HS-5 (cell line): ENCODE results near the gene FBN3.

ENCODE experiments used
- DNase-seq: peaks from one replicate; pipeline ENCODE4 v3.0.0-alpha.2; 2012; ENCODE audit warnings: low read depth

Gene FBN3

DNA sequence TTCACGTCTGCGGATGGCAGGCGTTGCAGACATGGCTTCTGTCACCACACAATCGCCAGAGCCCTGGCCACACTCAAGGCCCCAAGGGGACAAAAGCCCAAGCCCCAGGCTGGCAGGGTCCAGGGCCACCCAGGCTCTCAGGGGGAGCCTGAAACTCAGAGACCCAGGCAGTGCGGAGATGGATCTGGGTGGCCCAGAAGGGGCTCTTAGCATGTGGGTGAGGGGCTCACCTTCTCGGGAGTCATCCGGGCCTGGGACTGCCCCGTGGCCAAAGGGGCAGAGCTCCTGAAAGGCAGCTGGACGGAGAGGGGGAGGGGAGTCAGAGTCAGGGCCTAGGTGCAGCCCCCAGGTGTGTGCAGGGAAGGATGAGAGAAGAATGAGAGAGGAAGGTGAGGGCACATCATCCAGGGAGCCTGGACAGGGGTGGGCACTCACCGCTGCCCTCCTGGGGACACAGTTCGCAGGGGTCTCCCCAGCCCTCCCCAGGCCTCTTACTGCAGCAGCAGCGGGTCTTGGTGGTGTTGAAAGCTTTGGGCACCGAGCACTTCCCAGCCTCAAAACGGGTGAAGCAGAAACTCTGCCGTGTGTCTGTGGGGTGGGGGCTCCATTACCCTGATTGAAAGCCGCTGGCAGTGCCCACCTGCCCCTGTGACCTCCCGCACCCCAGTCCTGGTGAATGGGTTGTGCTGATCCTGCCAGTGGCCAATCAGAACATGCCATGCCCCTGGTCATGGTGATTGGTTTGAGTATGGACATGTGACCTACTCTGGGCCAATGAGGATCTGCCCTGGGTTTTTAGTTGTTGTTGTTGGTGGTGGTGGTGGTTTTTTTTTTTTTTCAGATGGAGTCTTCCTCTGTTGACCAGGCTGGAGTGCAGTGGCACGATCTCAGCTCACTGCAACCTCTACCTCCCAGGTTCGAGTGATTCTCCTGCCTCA lies 59.5 kb downstream of the FBN3 start:
- DNase-seq, result no peak

DNA sequence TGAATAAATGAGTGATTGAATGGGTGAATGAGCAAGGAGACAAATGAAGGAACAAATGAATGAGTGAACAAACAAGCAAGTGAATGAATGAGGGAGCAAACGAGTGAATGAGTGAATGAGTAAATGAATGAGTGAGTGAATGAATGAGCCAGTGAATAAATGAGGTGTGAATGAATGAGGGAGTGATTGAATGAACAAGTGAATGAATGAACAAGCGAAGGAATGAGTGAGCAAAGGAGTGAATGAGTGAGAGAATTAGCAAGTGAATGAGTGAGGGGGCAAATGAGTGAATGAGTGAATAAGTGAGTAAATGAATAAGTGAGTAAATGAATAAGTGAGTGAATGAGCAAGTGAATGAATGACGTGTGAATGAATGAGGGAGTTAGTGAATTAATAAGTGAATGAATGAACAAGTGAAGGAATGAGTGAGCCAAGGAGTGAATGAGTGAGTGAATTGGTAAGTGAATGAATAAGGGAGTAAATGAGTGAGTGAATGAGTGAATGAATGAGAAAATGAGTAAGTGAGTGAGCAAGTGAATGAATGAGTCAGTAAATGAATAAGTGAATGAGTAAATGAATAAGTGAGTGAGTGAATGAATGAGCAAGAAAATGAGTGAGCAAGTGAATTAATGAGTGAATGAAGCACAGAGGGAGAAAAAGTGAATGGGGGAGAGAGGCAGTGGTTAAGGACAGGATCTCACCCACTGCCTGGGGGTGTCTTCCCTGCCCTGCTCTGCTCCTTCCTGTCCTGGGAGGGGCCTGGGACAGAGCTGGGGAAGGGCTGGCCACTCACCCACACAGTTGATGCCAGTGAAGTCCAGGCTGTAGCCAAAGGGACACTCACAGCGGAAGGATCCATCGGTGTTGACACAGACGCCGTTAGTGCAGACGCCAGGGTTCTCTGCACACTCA lies 60.4 kb downstream of the FBN3 start:
- DNase-seq, result no peak

DNA sequence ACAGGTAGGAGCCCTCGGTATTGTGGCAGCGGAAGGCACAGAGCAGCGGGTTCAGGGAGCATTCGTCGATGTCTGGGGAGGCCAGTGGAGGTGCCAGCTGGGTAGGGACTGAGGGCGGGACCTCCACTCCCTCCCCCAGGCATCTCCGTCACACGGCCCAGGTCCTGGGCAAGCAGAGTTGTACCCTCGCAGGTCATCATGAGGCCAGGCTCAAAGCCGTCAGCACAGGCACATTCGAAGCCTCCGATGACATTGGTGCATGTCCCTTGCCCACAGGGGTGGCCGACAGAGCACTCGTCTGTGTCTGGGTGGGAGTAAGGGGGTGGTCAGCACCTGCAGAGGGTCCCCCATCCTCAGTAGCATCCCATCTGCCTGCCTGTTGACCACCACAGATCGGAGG lies 61.5 kb downstream of the FBN3 start:
- DNase-seq, result no peak

DNA sequence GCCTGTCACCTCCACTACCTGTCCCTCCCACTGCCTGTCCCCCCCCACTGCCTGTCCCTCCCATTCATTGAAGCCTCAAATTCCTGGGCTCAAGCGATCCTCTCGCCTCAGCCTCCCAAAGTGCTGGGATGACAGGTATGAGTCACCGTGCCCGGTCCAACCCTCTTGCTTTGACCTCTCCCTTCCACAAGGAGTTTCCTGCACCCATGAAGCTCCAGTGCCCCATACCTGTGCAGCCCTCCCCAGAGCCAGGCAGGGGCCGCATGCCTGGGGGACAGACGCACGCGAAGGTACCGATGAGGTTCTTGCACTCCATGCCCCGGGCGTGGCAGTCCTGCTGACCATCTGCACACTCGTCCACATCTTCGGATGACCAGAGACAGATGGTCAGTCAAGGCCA lies 62.5 kb downstream of the FBN3 start:
- no peak for DNase-seq

DNA sequence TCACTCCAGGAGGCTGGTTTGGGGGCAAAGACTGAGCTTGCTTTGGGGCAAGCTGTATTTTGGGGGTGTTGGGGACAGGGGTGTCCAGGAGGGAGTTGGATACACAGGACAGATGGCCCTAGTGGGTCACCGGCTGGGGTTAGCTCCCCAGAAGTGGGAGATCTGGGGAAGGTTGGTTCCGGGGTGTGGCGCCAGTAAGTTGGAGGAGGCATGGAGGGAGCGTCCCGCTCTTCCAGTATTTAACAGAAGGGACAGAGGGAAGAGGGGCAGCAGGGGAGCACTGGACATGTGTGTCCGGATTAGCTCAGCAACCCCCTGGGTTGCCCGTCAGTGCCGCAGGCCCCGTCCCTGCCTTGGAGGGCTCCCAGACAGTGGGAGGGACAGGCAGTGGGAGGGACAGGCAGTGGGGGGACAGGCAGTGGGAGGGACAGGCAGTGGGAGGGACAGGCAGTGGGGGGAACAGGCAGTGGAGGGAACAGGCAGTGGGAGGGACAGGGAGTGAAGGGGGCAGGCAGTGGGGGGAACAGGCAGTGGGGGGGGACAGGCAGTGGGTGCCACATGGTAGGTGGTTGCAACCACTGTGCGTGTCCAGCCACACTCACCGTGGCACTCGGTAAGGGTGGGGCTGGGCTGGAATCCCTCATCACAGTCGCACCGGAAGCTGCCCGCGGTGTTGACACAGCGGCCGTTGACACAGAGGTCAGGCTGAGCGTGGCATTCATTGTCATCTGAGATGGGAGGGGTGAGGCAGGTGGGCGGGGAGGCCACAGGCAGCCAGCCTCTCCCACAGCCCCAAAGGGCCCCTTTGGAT lies 63.6 kb downstream of the FBN3 start:
- no peak for DNase-seq

DNA sequence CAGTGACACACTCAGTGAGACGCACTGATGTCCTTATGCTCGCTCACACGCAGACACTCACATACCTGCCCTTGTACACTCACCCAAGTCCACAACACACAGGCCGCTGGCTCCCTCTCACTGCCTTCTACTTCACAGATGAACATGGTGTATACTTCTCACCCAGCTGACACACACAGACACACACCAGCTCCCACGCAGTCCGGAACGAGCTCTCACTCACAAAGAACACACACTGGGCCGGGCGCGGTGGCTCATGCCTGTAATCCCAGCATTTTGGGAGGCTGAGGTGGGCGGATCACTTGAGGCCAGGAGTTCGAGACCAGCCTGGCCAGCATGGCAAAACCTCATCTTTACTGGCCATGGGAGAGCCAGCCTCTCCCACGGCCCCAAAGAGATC lies 65.2 kb downstream of the FBN3 start:
- DNase-seq, result no peak

DNA sequence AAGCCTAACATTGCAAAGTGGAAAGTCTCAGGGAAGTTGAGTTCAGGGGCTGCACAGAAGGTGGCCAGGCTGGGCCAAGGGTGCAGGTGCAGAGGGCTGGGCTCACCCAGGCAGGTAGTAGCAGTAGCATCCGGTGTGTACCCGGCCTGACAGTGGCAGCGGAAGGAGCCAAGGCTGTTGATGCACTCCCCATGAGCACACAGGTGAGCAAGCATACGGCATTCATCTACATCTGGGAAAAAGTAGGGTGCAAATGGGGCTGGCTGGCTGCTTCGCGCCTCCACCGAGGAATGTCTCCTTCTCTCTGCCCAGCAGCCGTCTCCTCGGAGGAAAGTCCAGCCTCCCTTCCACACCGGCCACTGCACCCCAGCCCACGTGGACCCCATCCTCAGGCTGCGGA lies 66.3 kb downstream of the FBN3 start:
- DNase-seq, result no peak

DNA sequence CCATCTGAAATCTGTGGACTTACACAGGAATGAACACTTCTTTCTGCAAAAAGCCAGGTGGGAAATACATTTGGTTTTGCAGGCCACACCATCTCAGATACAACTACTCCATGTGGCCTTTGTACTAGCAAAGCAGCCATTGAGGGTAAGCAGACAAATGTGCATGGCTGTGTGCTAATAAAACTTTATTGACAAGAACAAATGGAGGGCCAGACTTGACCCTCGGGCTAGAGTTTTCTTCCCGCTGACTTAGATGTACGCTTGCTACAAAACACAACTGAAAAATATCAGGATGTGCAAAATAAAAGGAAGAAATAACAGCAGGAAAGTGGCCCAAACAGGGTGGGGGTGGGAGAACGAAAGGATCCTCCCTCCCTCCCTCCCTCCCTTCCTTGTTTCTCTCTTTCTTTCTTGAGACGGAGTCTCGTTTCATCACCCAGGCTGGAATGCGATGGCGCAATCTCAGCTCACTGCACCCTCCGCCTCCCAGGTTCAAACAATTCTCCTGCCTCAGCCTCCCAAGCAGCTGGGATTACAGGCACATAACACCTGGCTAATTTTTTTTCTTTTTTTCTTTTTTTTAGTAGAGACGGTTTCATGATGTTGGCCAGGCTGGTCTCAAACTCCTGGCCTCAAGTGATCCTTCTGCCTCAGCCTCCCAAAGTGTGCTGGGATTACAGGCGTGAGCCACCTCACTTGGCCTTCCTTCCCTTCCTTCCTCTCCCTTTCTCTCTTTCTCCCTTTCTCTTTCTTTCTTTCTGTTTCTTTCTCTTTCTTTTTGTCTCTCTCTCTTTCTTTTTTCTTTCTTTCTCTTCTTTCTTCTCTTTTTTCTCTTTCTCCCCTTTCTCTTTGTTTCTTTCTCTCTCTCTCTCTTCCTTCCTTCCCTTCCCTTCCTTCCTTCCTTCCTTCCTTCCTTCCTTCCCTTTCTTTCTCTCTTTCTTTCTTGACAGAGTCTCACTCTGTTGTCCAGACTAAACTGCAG lies 67.5 kb downstream of the FBN3 start:
- DNase-seq, result no peak

DNA sequence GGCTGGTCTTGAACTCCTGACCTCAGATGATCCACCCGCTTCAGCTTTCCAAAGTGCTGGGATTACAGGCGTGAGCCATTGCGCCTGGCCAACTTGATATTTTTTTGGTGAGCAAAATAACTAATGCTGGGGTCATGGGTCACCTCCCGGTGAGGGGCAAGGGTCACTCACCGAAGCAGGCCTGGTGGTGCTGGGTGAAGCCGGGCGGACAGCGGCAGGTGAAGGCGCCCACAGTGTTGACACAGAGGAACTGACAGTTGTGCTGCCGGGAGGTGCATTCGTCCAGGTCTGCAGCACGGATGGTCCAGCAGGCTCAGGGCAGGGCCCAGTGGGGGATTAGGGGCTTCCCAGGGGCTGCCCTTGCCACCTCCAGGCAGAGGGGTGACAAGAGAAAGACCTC lies 68.6 kb downstream of the FBN3 start:
- DNase-seq, result no peak

DNA sequence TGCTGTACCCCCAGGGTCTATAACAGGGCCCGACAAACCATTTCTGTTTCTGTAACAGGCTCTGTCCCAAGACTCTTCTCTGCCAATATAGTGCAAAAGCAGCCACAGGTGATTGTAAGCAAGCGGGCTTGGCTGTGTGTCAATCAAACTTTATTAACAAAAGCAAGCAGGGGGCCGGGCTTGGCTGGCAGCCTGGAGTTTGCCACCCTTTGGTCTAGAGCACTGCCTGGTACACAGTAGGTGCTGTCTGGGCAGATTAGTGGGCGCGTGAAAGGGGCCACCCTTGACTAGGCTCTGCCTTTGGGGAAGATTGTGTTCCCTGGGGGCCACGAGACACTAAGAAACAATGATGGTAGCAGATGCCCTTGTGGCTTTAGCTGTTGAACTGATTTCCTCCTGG lies 69.4 kb downstream of the FBN3 start:
- DNase-seq, result no peak

DNA sequence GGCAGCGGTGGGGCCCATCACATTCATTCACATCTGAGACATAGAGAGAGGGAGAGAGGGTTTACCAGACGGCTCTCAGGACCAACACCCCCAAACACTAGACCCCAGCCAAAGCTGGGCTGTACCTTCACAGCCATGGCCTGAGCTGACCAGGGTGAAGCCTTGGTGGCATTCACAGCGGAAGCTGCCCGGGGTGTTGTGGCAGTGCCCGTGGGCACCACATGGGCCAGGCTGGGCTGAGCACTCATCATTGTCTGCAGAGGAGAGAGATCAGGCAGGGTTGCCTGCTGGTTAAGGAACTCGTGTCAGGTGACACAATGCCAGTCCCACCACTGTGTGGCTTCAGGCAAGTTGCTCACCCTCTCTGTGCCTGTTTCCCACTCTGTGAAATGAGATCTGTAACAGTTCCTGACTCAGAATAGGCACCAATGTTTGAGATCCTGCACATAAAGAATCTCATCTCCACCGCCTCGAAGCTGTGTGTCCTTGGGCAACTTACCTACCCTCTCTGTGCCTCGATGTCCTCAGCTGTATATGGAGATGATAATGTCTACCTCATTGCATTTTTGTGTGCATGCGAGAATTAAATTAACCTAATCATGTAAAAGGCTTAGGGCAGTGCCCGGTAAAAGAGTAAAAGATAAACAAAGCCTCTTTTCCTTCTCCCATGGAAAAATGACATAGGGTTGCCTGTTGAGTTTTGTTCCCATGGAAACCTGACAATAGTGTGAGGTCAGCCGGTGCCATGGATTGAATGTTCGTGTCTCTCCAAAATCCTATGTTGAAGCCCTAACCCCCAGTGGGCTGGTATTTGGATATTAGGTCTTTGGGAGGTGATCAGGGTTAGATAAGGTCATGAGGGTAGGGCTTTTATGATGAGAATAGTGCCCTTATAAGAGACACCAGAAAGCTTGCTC lies 74.0 kb downstream of the FBN3 start:
- no peak for DNase-seq

DNA sequence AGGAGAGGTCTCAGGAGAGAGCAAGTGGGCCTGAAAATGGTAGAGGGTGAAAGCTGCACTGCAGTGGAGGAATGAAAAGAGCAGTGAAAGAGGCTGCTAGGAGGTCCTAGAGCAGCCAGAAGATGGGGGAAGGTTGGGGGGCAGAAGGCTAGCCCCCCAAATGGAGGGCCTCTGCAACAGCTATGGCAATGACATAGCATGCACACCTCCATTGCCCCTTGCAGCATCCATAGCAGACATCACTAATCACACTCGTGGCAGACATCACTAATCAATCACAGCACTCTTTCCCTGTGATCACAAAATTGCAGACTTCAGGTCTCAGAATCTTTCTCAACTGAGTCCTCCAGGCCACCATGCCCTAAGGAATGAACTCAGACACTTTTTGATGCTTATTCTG lies 74.9 kb downstream of the FBN3 start:
- no peak for DNase-seq

DNA sequence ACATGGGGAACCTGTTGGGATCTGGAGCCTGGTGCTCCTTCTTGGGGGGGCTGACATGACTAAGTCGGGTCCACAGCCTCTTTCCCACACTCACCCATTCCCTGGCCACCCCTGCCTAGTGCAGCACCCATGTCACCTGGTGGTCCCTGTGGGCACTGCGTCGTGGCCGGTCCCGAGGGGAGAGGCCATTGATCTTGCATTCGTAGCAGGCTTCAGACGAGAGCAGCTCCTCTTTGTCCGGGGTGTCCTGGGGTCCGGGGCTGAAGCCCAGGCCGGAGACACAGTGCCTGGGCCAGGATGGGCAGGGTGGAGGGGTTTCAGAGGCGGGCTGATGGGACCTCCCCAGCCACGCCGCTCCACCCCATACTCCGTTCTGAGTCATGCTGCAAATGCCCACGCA lies 77.5 kb downstream of the FBN3 start:
- no peak for DNase-seq

DNA sequence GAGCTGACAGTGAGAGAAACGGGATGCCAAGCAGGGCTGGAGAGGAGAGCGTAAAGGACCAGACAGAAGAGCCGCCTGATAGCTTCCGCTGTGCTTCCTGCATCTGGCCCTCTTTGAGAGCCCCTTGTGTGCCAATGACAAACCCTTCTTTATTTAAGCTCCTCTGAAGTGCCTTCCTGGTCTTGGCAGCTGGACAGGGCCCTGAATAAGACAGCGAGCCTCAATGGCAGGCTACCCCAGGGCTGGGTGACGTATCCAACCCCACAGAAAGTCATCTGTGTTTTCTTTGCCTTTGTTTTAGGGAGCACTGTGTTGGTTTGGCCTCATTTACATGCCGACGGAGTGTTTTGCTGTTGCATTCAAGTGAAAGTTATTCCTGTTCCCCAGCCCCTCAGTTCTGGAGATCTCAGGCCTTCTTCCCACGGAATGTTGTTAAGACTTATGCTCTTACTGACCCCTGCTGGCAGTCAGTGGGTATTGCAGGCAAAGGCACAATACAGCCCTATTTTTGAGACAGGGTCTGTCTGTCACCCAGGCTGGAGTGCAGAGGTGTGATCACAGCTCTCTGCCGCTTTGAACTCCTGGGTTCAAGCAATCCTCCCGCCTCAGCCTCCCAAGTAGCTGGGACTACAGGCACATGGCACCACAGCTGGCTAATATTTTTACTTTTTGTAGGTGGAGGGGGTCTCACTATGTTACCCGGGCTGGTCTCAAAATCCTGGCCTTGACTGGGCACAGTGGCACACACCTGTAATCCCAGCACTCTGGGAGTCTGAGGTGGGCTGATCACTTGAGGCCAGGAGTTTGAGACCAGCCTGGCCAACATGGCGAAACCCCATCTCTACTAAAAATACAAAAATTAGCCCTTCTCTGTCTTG lies 80.1 kb downstream of the FBN3 start:
- no peak for DNase-seq

DNA sequence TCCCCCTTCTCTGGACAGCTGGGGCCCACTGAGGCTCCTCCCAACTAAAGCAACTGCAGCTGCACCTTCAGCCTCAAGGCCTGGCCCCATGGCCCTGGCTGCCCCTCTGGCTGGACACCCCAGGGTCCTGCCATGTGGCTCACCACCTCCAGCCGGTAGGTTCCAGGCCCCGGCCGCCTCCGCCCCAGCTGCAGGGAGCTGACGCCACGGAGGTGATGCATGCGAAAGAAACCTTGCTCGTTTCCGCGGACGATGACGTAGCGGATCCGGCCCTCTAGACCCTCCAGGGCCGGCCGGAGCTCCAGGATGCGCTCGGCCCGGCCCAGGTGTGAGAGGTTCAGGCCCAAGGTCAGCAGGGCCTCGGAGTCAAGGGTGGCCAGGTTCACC lies 83.5 kb downstream of the FBN3 start:
- DNase-seq, result no peak

DNA sequence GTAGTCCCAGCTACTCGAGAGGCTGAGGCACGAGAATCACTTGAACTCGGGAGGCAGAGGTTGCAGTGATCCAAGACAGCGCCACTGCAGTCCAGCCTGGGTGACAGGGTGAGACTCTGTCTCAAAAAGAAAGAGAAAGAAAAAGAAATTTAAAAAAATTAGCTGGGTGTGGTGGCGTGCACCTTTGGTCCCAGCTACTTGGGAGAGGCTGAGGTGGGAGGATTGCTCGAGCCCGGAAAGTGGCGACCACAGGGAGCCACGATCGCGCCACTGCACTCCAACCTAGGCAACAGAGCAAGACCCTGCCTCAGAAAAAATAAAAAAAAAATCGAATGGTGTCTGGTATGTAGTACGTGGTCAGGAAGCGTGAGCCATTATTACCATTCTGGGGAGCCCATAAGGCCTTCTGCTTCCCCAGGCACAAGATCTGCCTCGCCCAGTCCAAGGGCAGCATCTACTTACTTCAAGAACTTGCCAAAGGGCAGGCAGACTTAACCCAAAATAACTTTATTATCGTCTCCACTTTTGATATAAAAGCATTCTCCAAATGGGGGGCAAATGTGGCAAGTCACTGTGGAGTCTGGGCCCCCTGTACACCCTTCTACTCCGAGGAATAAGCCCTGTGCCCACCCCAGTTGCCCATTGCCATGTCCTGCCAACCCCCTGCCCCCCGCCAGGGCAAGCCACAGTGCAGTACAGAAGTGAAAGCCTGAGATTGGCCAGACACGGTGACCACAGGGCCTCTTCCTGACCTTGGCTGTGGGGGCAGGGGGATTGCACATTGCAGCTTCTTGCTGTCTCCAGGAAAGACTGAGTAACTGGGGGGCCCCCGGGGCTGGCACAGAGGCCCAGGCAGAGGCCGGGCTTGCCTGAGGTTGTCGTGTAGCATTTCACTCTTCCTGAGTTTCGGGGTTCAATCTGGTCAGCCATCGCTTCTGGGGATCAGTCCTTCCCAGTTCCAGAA lies 84.2 kb downstream of the FBN3 start:
- DNase-seq, result no peak

DNA sequence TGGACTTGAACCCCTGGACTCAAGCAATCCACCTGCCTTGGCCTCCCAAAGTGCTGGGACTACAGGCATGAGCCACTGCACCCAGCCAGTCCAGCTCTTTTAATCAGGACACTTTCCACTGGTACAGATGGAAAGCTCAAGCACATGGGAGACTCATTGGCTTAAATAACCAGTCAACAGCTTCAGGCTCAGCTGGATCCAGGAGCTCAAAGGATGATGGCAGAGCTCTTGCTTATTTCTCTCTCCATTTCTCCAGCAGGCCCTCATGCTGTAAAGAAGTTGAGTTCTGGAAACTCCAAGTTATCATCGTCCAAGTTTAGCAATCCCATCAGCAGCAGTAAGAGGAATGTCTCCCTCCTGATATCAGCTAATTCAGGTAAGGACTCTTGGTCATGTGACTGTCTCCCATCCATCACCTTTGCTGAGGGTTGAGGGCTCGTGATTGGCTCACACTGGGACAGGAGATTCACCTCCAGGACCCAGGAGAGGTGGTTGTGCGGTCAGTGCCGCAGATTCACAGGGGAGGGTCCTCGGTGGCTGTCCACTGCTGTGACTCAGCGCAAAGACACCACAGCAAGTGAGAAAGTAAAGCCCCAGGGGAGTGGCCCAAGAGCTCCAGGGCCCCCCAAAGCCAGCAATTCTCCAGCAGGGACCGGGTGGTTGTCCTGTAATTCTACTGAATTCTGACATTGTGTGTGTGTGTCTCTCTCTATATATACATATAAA lies 91.7 kb downstream of the FBN3 start:
- DNase-seq, result no peak
